Activated gamma-delta T cell (primary cell): ENCODE data around the gene SNX17.
"Not testable (repeated sequence)": the region's sequence is repeated elsewhere in the genome, so short reads cannot be mapped to it uniquely, and the experiment has no call there.

Source experiments
- DNase-seq: peaks from one replicate; lab custom pipeline; 2025; lab: John Stamatoyannopoulos, UW

SNX17 gene

GRCh38 chr2:27400348-27401135 is 30.1 kb downstream of the SNX17 start:
- no peak for DNase-seq

- DNase-seq: no peak
These were observed 37.5 kb downstream of the SNX17 start for GRCh38 chr2:27407798-27408491.

GRCh38 chr2:27408601-27409320 is 38.3 kb downstream of the SNX17 start:
- no peak for DNase-seq

- peak; percentile 94 for DNase-seq
These were observed 39.1 kb downstream of the SNX17 start, which contains the start of gene PPM1G for GRCh38 chr2:27409321-27410073. PPM1G (minus strand) TSS chr2:27409591; CDS start chr2:27409422, 169 bp downstream.

- no peak for DNase-seq
These were observed 42.2 kb downstream of the SNX17 start for GRCh38 chr2:27412419-27413152.

- DNase-seq: no peak
These were observed 45.7 kb downstream of the SNX17 start for GRCh38 chr2:27416151-27416550.

- DNase-seq: no peak
These were observed 50.6 kb downstream of the SNX17 start for GRCh38 chr2:27420996-27421395.

GRCh38 chr2:27421660-27422250 is 51.3 kb downstream of the SNX17 start:
- DNase-seq: no peak

GRCh38 chr2:27422958-27423357 is 52.5 kb downstream of the SNX17 start:
- DNase-seq: no peak

GRCh38 chr2:27425039-27425438 is 54.6 kb downstream of the SNX17 start:
- not testable (repeated sequence) for DNase-seq
